CD4-positive, alpha-beta T cell (primary cell): ENCODE measurements around the gene BORCS5. TPM values are rescaled to one million over a fixed set of nuclear protein-coding genes. Genes with fewer than 3 reads are reported as not detected.

Experiments used
- ATAC-seq: fragments of 200-7000 bp; cut with Tn5 transposase; one replicate; pipeline ENCODE4 v1.10.0; 2022; ENCODE audit warnings: mild to moderate bottlenecking; ENCODE audit not compliant: poor library complexity
- CTCF ChIA-PET: fragments of 350-600 bp; sonication (Branson Sonifier 250); formaldehyde crosslinking; loops from one replicate; lab custom pipeline; 2021; ENCODE audit warnings: antibody characterized with exemption, inconsistent platforms; lab: Charles Lee
- POLR2A ChIA-PET: fragments of 350-600 bp; sonication (Branson Sonifier 250); formaldehyde crosslinking; loops from one replicate; lab custom pipeline; 2021; ENCODE audit warnings: antibody characterized with exemption, inconsistent platforms; lab: Charles Lee
- DNase-seq, 14 experiments: peaks; one replicate each; pipeline ENCODE4 v3.0.0-alpha.2; 2013 to 2020; ENCODE audit warnings: mixed read lengths in 2 of 14
- H3K27ac ChIP-seq, 2 donors: one replicate each; pipeline versions ENCODE4 v1.5.1 to v1.7.0; 2013; ENCODE audit warnings: low read length in 2 of 2, low read depth in 1 of 2, mild to moderate bottlenecking in 1 of 2
- H3K27me3 ChIP-seq, 2 experiments: 1 replicate in 1 of 2; 2 replicates in 1 of 2; pipeline versions ENCODE4 v1.6.1 to v1.7.0; 2013; ENCODE audit warnings: low read length in 2 of 2, control low read depth in 1 of 2, mild to moderate bottlenecking in 1 of 2, moderate library complexity in 1 of 2; ENCODE audit not compliant: insufficient read depth in 2 of 2, control insufficient read depth in 1 of 2
- H3K36me3 ChIP-seq: one replicate; pipeline ENCODE4 v1.6.1; 2013; ENCODE audit warnings: low read length, control low read depth; ENCODE audit not compliant: insufficient read depth
- H3K4me1 ChIP-seq: one replicate; pipeline ENCODE4 v1.6.1; 2013; ENCODE audit warnings: low read length, control low read depth; ENCODE audit not compliant: insufficient read depth
- H3K4me3 ChIP-seq: one replicate; pipeline ENCODE4 v1.5.1; 2013; ENCODE audit warnings: mild to moderate bottlenecking, low read length, moderate library complexity
- H3K9me3 ChIP-seq, 2 experiments: 1 replicate in 1 of 2; 2 replicates in 1 of 2; pipeline versions ENCODE4 v1.6.1 to v1.7.0; 2013; ENCODE audit warnings: low read length in 2 of 2, mild to moderate bottlenecking in 2 of 2, control low read depth in 1 of 2, moderate library complexity in 1 of 2; ENCODE audit not compliant: control insufficient read depth in 1 of 2, insufficient read depth in 1 of 2
- H3K27ac Mint-ChIP-seq: one replicate; pipeline ENCODE4 v1.8.0; 2020; ENCODE audit warnings: mixed read lengths
- H3K27me3 Mint-ChIP-seq: one replicate; pipeline ENCODE4 v1.8.0; 2021; ENCODE audit warnings: mixed read lengths
- H3K36me3 Mint-ChIP-seq: one replicate; pipeline ENCODE4 v1.8.0; 2021; ENCODE audit warnings: low read depth, mixed read lengths
- H3K4me1 Mint-ChIP-seq: one replicate; pipeline ENCODE4 v1.8.0; 2021; ENCODE audit warnings: low read depth, mixed read lengths
- H3K4me3 Mint-ChIP-seq: one replicate; pipeline ENCODE4 v1.8.0; 2020; ENCODE audit warnings: mild to moderate bottlenecking, mixed read lengths
- H3K9me3 Mint-ChIP-seq: one replicate; pipeline ENCODE4 v1.8.0; 2020; ENCODE audit warnings: mixed read lengths
- intact Hi-C, 2 experiments: fragments of 100-400 bp; cut with DNase I in 1 of 2; cut with micrococcal nuclease in 1 of 2; formaldehyde crosslinking; loops; one replicate each; pipeline versions ENCODE4 v1.15.1 to v1.9.0; 2023 to 2025; cut with DNase I, micrococcal nuclease
- total RNA-seq, 174 experiments: library from RNA in 2 of 174; stranded (reverse) in 2 of 174; gene quantifications; one replicate each; pipeline ENCODE4 v1.2.3 and lab custom pipeline; 2021 to 2026
- TF ChIP-seq, protein P1 (sequence below): fragments of 200-600 bp; IDR thresholded peaks from one replicate; pipeline ENCODE4 v1.8.0; 2022; ENCODE audit warnings: antibody characterized with exemption, mild to moderate bottlenecking

BORCS5 gene
- total RNA-seq, 2 experiments from 2014 or later, result 36.4 to 39.3 TPM

DNA sequence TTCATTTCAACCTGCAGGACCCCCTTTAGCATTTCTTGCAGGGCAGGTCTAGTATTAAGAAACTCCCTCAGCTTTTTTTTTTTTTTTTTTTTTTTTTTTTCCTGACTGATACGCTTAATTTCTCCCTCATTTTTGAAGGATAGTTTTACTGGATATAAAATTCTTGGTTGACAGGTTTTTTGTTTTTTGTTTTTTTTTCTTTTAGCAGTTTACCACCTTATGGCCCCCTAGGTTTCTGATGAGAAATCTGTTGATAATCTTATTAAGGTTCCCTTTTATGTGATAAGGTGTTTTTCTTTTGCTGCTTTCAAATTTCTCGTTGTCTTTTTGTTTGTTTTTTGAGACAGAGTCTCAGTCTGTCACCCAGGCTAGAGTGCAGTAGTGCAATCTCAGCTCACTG is 66.5 kb downstream of the BORCS5 start:
- peaks cover 77% of the 10 kb centered on the region for H3K36me3 Mint-ChIP-seq
- TF ChIP-seq, protein P1, sequence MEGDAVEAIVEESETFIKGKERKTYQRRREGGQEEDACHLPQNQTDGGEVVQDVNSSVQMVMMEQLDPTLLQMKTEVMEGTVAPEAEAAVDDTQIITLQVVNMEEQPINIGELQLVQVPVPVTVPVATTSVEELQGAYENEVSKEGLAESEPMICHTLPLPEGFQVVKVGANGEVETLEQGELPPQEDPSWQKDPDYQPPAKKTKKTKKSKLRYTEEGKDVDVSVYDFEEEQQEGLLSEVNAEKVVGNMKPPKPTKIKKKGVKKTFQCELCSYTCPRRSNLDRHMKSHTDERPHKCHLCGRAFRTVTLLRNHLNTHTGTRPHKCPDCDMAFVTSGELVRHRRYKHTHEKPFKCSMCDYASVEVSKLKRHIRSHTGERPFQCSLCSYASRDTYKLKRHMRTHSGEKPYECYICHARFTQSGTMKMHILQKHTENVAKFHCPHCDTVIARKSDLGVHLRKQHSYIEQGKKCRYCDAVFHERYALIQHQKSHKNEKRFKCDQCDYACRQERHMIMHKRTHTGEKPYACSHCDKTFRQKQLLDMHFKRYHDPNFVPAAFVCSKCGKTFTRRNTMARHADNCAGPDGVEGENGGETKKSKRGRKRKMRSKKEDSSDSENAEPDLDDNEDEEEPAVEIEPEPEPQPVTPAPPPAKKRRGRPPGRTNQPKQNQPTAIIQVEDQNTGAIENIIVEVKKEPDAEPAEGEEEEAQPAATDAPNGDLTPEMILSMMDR, result no peak
- Histone ChIP-seq H3K4me1 (peaks cover 2% of the 10 kb centered on the region), H3K36me3 (peaks cover 2% of the 10 kb centered on the region), H3K27ac (no peak overlapping the region), H3K27me3 (no peaks in the 10 kb centered on the region), H3K9me3 (peaks cover 15 to 19% of the 10 kb centered on the region in 2 experiments), H3K4me3 (no peak overlapping the region)
- ChIA-PET POLR2A (interaction anchor here (0.6 to 1.6 kb wide), 3 partner anchors 33 to 58 kb away, joined by 3 to 6 read pairs (median 3); no protein-coding TSS in a partner anchor), CTCF (no interaction called here)
- H3K27ac Mint-ChIP-seq, result no peak overlapping the region
- DNase-seq (no peak), ATAC-seq (no peak)
- intact Hi-C loops, result no loop called here
- no peak overlapping the region for H3K4me3 Mint-ChIP-seq
- H3K9me3 Mint-ChIP-seq, result peaks cover 13% of the 10 kb centered on the region
- no peaks in the 10 kb centered on the region for H3K27me3 Mint-ChIP-seq
- H3K4me1 Mint-ChIP-seq, result peaks cover 24% of the 10 kb centered on the region

DNA sequence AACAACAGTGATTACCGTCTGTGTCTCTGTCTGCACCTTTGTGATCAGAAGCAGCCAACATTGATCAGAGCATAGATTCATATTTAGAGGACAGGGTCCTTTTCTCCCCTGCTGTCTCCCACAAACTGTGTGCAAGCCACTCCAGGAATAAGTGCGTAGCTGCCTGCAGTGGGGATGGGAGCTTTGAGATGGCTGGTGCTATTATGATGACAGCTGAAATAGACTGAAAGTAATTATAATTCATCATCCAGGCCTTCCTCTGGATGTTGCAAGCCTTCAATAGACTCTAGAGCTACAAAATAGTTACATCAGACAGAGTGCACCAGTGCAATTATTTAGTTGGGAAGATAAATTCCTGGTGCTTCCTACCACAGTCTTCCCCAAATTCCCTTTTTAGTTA is 68.1 kb downstream of the BORCS5 start:
- H3K9me3 ChIP-seq, result peaks cover 15 to 19% of the 10 kb centered on the region in 2 experiments
- no peak for DNase-seq
- H3K36me3 ChIP-seq, result peaks cover 2% of the 10 kb centered on the region
- POLR2A ChIA-PET, result interaction anchor here (0.6 kb wide), 1 partner anchor 31 kb away, joined by 6 read pairs; no protein-coding TSS in a partner anchor
- H3K4me3 Mint-ChIP-seq, result no peak overlapping the region
- peaks cover 68% of the 10 kb centered on the region for H3K36me3 Mint-ChIP-seq
- no peak overlapping the region for H3K27ac Mint-ChIP-seq
- H3K9me3 Mint-ChIP-seq, result peaks cover 13% of the 10 kb centered on the region
- peaks cover 41% of the 10 kb centered on the region for H3K4me1 Mint-ChIP-seq
- peaks cover 13% of the 10 kb centered on the region for H3K4me1 ChIP-seq
- intact Hi-C loops, result no loop called here
- CTCF ChIA-PET, result no interaction called here
- no peak overlapping the region for H3K4me3 ChIP-seq
- H3K27me3 ChIP-seq, result no peaks in the 10 kb centered on the region
- ATAC-seq, result no peak
- TF ChIP-seq, protein P1, result no peak
- no peaks in the 10 kb centered on the region for H3K27me3 Mint-ChIP-seq
- H3K27ac ChIP-seq, result no peak overlapping the region

- Histone ChIP-seq H3K4me1 (peaks cover 13% of the 10 kb centered on the region), H3K36me3 (peaks cover 2% of the 10 kb centered on the region), H3K27me3 (no peaks in the 10 kb centered on the region), H3K9me3 (peaks cover 15 to 19% of the 10 kb centered on the region in 2 experiments), H3K27ac (no peak overlapping the region), H3K4me3 (no peak overlapping the region)
- DNase-seq (no peak), ATAC-seq (no peak)
- Mint-ChIP-seq H3K4me1 (peaks cover 41% of the 10 kb centered on the region), H3K36me3 (peaks cover 64% of the 10 kb centered on the region), H3K27ac (no peak overlapping the region), H3K27me3 (no peaks in the 10 kb centered on the region), H3K9me3 (peaks cover 13% of the 10 kb centered on the region), H3K4me3 (no peak overlapping the region)
- ChIA-PET CTCF (no interaction called here), POLR2A (interaction anchor here (0.6 kb wide), 1 partner anchor 30 kb away, joined by 6 read pairs; no protein-coding TSS in a partner anchor)
- intact Hi-C loops, result no loop called here
- TF ChIP-seq, protein P1, result no peak
Measured at GRCh38 chr12:12425616-12426015, 68.7 kb downstream of the BORCS5 start.
